ENCODE measurements around the gene TFE3.

Gene TFE3

GRCh38 chrX:49043220-49043986, at the start of gene TFE3:
Gene TFE3 (minus strand): TSS chrX:49043357. CDS start chrX:49043226, 131 bp downstream.
- peak; percentile 93 for DNase-seq

- no peak for DNase-seq
Observed at GRCh38 chrX:49089553-49089952, 46.4 kb upstream of the TFE3 start.

- DNase-seq = no peak
Observed at GRCh38 chrX:49082271-49082871, 39.2 kb upstream of the TFE3 start.

- peak; percentile 66 for DNase-seq
Observed at GRCh38 chrX:49079489-49080428, 36.6 kb upstream of the TFE3 start, which contains the start of gene WDR45. Gene WDR45 (minus strand): TSS chrX:49079887. CDS start chrX:49078095, 1,792 bp downstream.

- DNase-seq = no peak
Observed at GRCh38 chrX:49077941-49078340, 34.8 kb upstream of the TFE3 start.

GRCh38 chrX:49075347-49075746, 32.2 kb upstream of the TFE3 start:
- no peak for DNase-seq

GRCh38 chrX:49073601-49074575, 30.7 kb upstream of the TFE3 start, which contains the start of gene PRAF2:
Gene PRAF2 (minus strand): TSS chrX:49074002. CDS start chrX:49073987, 15 bp downstream.
- DNase-seq = peak; percentile 87

GRCh38 chrX:49072712-49073095, 29.5 kb upstream of the TFE3 start:
- DNase-seq = no peak

- DNase-seq = no peak
Observed at GRCh38 chrX:49071877-49072711, 28.9 kb upstream of the TFE3 start.

- DNase-seq = no peak
Observed at GRCh38 chrX:49070988-49071387, 27.8 kb upstream of the TFE3 start.

GRCh38 chrX:49069038-49069437, 25.9 kb upstream of the TFE3 start:
- DNase-seq = no peak

- DNase-seq = no peak
Observed at GRCh38 chrX:49067285-49068120, 24.3 kb upstream of the TFE3 start.

- no peak for DNase-seq
Observed at GRCh38 chrX:49066690-49067089, 23.5 kb upstream of the TFE3 start.

- no peak for DNase-seq
Observed at GRCh38 chrX:49066278-49066677, 23.1 kb upstream of the TFE3 start.

- DNase-seq = no peak
Observed at GRCh38 chrX:49064735-49065134, 21.6 kb upstream of the TFE3 start.

- no peak for DNase-seq
Observed at GRCh38 chrX:49064303-49064702, 21.1 kb upstream of the TFE3 start.

- no peak for DNase-seq
Observed at GRCh38 chrX:49063715-49064114, 20.6 kb upstream of the TFE3 start.

GRCh38 chrX:49061916-49062315, 18.8 kb upstream of the TFE3 start:
- no peak for DNase-seq

- no peak for DNase-seq
Observed at GRCh38 chrX:49061490-49061889, 18.3 kb upstream of the TFE3 start.

- DNase-seq = no peak
Observed at GRCh38 chrX:49060914-49061313, 17.8 kb upstream of the TFE3 start.

Data from activated effector memory CD4-positive, alpha-beta T cell treated with Interleukin-2 at 50 U/mL for 16 hours (primary cell).